Measurements from ENCODE around the gene PCMTD2. TPM values are rescaled to one million over a fixed set of nuclear protein-coding genes. Genes with fewer than 3 reads are reported as not detected.

The PCMTD2 gene
- total RNA-seq = 46.9 TPM
- long read RNA-seq, transcript PCMTD2-204 (6 exons, 3,212 nt) = minor isoform, 6 of 63 reads
- long read RNA-seq, transcript PCMTD2-203 (6 exons, 3,843 nt) = major isoform, 33 of 63 reads
- long read RNA-seq, partial matches to known transcripts = 14 of 63 reads
- long read RNA-seq, other reads (novel, unspliced or antisense) = 10 of 63 reads

DNA sequence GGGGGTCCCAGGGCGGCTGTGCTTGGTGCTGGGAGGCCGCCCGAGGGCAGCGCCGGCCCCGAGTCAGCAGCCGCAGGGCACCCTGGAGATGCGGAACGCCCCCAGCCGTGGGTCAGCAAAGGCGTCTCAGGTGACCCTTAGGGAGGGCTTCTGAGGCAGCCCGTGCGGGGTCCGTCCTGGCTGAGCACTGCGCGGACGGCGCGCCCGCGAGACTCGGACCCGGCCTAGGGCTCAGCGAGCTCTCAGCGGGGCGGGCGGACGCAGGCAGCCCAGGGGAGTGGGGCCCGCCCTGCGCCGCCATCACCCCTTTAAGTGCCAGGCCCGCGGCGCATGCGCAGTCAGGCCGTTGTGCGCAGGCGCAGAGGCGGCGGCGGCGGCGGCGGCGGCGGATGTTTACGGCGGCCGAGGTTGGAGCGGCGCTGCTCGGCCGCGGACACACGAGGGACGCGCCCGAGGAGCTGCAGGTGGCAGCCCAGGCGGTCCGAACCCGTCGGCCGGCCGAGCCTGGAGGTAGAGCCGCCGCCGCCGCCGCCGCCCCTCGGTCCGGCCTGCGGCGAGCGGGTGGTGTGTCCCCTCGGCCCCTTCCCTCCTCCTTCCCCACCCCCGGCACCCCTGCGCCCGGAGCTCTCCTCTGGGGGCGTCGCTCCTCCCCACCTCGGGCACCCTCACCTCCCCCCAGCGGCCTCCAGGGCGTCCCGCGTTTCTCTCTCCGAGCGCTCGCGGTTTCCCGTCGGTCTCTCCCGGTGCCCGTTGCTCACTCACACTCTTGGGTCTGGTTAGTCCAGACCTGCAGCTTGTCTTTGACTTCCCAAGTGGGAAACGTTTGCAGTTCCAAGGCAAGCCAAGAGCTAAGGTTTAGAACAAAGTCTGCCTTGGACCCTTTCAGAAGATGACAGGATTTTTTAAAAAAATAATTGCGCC lies at the start of gene PCMTD2:
Gene PCMTD2, plus strand, starts transcription at position 388 of the 921 bp plus-strand sequence. CDS start 4,218 bp downstream, outside the sequence.
- intact Hi-C loops (cut with DNase I) = loop anchor here (5.0 kb wide), 1 partner anchor 1038 kb away; the partner anchor contains the start of gene YTHDF1
- DNase-seq (ENCODE audit: low spot score) = peak; percentile 91

GRCh38 chr20:64206614-64207013 lies 48.9 kb upstream of the PCMTD2 start:
- intact Hi-C loops (cut with DNase I) = no loop called here
- DNase-seq (ENCODE audit: low spot score) = no peak

DNA sequence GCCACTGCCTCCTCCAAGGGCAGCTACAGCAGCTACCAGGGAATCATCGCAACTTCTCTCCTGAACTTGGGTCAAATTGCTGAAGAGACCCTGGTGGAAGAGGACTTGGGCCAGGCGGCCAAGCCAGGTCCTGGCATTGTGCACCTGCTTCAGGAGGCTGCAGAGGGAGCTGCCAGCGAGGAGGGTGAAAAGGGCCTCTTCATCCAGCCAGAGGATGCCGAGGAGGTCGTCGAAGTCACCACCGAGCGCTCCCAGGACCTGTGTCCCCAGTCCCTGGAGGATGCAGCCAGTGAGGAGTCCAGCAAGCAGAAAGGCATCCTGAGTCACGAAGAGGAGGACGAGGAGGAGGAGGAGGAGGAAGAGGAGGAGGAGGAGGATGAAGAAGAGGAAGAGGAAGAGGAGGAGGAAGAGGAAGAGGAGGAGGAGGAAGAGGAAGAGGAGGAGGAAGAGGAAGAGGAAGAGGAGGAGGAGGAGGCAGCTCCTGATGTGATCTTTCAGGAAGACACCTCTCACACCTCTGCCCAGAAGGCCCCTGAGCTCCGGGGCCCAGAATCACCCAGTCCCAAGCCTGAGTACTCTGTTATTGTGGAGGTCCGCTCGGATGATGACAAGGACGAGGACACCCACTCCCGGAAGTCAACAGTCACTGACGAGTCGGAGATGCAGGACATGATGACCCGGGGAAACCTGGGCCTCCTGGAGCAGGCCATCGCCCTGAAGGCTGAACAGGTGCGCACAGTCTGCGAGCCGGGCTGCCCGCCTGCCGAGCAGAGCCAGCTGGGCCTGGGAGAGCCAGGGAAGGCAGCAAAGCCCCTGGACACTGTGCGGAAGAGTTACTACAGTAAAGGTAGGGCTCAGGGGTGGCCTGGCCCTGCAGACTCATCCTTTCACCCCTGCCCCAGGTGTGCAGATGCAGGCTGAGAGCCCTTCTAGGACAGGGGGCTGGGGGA lies 47.6 kb upstream of the PCMTD2 start:
- intact Hi-C loops (cut with DNase I) = no loop called here
- DNase-seq (ENCODE audit: low spot score) = no peak

GRCh38 chr20:64209148-64209547 lies 46.4 kb upstream of the PCMTD2 start:
- no peak for DNase-seq (ENCODE audit: low spot score)
- intact Hi-C loops (cut with DNase I) = no loop called here

DNA sequence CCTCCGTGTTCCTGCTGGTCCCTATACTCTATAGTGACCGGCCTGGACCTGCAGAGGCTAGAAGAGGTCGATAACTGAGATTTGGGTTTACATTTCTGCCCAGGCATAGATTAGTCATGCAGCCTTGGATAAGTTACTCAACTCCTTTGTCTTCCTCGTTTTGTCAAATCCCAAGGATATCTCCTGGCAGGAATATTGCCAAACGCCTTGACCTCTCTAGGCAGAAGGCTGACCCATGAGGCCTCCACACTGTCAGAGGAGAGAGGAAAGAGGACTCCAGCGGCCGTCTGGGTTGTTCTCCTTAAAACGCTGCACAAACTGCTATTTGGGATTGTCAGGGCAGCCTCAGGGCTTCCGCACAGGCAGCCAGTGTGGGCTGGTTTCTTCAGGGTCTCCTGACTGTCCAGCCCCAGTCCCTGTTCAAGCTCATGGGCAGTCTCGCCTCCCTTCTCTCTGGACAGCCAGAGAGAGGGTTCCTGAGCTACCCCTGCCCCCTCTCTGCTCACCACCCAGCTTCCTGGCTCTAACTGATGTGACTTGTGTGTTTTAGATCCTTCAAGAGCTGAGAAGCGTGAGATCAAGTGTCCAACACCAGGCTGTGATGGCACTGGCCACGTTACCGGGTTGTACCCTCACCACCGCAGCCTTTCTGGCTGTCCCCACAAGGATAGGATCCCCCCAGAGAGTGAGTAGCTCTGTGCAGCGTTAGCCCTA lies 44.7 kb upstream of the PCMTD2 start:
- intact Hi-C loops (cut with DNase I) = no loop called here
- no peak for DNase-seq (ENCODE audit: low spot score)

DNA sequence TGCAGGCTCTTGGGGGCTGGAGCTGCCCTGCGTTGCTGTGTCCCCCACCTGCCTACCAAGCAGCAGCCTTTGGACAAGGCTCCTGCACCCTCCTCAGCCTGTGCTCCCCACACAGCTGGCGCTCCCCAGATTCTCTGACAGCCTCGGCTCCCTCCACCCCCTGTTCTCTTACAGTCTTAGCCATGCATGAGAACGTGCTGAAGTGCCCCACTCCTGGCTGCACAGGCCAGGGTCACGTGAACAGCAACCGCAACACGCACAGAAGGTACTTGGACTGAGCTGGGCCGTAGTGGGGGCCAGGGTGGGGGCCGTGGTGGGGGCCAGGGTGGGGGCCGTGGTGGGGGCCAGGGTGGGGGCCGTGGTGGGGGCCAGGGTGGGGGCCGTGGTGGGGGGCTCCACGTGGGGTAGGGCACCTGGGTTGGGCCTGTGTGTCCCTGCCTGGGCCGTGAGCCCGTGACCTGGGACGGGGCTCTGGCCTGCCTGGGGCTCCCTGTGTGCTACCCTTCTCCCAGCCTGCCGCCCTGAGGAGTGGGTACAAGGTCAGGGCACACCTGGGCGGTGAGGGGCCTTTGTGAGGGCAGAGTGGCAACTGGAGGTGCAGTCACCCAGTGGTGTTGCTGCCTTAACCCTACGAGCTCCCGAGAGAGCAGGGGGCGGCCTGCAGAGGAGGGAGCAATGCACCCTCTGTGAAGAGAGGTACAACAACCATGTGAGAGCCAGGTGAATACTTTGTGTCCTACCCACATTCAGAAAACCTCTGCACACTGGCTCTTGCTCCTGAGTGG lies 43.5 kb upstream of the PCMTD2 start:
- DNase-seq (ENCODE audit: low spot score) = no peak

GRCh38 chr20:64212755-64213154 lies 42.8 kb upstream of the PCMTD2 start:
- intact Hi-C loops (cut with DNase I) = no loop called here
- no peak for DNase-seq (ENCODE audit: low spot score)

More for the DNA sequence above, 43.5 kb upstream of the PCMTD2 start:
- intact Hi-C loops (cut with DNase I) = no loop called here

- intact Hi-C loops (cut with DNase I) = no loop called here
- no peak for DNase-seq (ENCODE audit: low spot score)
Observed at GRCh38 chr20:64214113-64214512, 41.4 kb upstream of the PCMTD2 start.

- DNase-seq (ENCODE audit: low spot score) = no peak
- intact Hi-C loops (cut with DNase I) = no loop called here
Observed at GRCh38 chr20:64214952-64215351, 40.6 kb upstream of the PCMTD2 start.

DNA sequence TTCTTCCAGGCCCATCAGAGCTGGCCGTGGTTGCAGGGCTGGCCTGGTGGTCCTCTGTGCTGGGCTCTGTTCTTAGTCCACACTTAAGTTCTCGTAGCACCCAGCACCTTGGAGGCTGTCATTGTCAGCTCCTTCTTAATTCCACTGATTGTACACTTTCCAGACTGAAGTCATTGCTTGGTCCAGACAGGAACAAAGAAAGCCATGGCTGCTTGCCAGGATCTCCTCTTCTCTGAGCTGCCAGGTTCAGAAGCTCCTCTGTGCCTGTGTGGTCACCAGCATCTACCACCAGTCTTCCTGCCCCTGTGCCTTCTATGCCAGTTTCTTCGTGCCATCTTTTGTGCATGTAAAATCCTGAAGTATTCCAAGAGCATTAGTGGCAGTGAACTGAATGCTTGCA lies 39.5 kb upstream of the PCMTD2 start:
- intact Hi-C loops (cut with DNase I) = no loop called here
- DNase-seq (ENCODE audit: low spot score) = no peak

DNA sequence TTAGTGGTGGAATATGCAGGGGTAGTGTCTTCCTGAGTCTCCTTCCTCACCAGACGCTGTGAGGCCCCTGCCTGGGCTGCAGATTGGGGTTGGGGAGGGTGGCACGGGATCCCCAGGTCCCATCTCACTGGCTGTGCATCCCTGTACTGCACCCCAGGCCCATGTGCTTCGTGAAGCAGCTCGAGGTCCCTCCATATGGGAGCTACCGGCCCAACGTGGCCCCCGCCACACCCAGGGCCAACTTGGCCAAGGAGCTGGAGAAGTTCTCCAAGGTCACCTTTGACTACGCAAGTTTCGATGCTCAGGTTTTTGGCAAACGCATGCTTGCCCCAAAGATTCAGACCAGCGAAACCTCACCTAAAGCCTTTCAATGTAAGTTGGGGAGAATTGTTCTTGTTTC lies 38.6 kb upstream of the PCMTD2 start:
- DNase-seq (ENCODE audit: low spot score) = no peak
- intact Hi-C loops (cut with DNase I) = no loop called here

- DNase-seq (ENCODE audit: low spot score) = no peak
- intact Hi-C loops (cut with DNase I) = no loop called here
Observed at GRCh38 chr20:64217539-64218221, 37.9 kb upstream of the PCMTD2 start.

- intact Hi-C loops (cut with DNase I) = no loop called here
- no peak for DNase-seq (ENCODE audit: low spot score)
Observed at GRCh38 chr20:64219202-64219601, 36.3 kb upstream of the PCMTD2 start.

DNA sequence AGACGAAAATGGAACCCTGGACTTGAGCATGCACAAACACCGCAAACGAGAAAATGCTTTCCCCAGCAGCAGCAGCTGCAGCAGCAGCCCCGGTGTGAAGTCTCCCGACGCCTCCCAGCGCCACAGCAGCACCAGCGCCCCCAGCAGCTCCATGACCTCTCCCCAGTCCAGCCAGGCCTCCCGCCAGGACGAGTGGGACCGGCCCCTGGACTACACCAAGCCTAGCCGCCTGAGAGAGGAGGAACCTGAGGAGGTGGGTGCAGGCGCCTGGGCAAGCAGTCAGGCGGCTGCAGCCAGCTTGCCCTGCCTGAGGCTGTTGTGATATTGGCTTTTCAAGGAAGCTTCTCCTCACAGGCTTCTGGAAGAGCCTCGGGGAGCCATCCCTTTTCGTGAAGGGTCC lies 35.8 kb upstream of the PCMTD2 start:
- DNase-seq (ENCODE audit: low spot score) = no peak
- intact Hi-C loops (cut with DNase I) = no loop called here

DNA sequence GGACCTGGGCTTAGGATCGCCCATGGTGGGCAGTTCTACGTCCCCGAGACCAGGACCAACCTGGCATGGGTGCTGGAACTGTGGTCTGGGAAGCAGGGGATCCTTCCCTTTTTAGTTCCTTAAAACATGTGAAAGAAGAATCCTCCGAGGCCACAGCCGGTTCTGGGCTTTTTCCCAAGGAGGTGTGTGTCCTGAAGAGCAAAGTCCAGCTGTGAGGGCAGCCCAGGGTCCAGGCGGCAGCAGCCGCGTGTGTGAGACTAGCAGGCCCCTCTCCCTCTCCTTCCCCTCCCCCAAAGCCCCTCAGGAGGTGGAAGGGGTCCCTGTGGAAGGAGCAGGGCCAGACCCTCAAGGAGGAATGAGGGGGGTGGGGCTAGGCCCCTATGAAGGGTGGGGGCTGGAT lies 35.1 kb upstream of the PCMTD2 start:
- intact Hi-C loops (cut with DNase I) = no loop called here
- no peak for DNase-seq (ENCODE audit: low spot score)

GRCh38 chr20:64220891-64221527 lies 34.5 kb upstream of the PCMTD2 start:
- intact Hi-C loops (cut with DNase I) = no loop called here

DNA sequence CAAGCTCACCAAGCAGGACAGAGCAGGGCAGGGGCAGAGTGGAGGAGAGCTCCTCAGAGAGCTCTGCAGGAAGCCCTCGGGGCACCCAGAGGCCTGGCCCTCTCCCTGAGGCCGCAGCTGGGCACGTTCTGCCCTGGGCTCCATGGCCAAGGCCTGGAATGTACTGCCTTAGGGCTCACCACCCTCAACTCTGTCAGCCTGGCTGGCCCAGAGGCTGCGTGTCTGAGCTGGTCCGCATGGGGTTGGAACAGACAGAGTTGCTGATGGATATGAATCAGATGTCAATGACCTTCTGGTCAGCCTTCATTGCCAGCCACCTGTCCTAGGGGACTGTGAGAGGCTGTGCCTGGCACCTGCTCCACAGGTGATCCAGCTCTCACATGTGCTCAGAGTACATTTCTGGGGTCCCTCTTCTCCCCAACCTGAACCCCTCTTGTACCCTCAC lies 33.2 kb upstream of the PCMTD2 start:
- intact Hi-C loops (cut with DNase I) = no loop called here
- DNase-seq (ENCODE audit: low spot score) = no peak

More at GRCh38 chr20:64220891-64221527, 34.5 kb upstream of the PCMTD2 start:
- no peak for DNase-seq (ENCODE audit: low spot score)
